Colonic mucosa (tissue), 4 donors: Measurements from ENCODE around the gene MYO10. TPM values are rescaled to one million over a fixed set of nuclear protein-coding genes. Genes with fewer than 3 reads are reported as not detected.
A peak's percentile ranks its signal among the peaks of the same experiment; 100 is the strongest.

Experiments
- DNase-seq: peaks from one replicate; pipeline ENCODE4 v3.0.0-alpha.2; 2020
- H3K27ac ChIP-seq: fragments of 200-600 bp; one replicate; pipeline ENCODE4 v1.8.0; 2021
- H3K27me3 ChIP-seq: fragments of 200-600 bp; one replicate; pipeline ENCODE4 v1.8.0; 2021
- H3K36me3 ChIP-seq: fragments of 200-600 bp; one replicate; pipeline ENCODE4 v1.8.0; 2021
- H3K4me1 ChIP-seq: fragments of 200-600 bp; one replicate; pipeline ENCODE4 v1.8.0; 2021; ENCODE audit warnings: mild to moderate bottlenecking
- H3K4me3 ChIP-seq: fragments of 200-600 bp; one replicate; pipeline ENCODE4 v1.8.0; 2021
- H3K9ac ChIP-seq, 2 donors: one replicate each; pipeline ENCODE4 v1.7.0; 2013; ENCODE audit warnings: control low read depth in 2 of 2, low read depth in 2 of 2, low read length in 2 of 2
- H3K9me3 ChIP-seq: fragments of 200-600 bp; one replicate; pipeline ENCODE4 v1.8.0; 2021
- intact Hi-C: fragments of 100-400 bp; cut with DNase I; formaldehyde crosslinking; loops from one replicate; pipeline ENCODE4 v1.14.1; 2022
- total RNA-seq, 2 donors: library from RNA; stranded (reverse); fragmentation: NEBNext Ultra II Directional in 1 of 2; extraction: Animal tissue kit (Norgen Biotek cat#: 25700) in 1 of 2; gene quantifications; one replicate each; pipeline ENCODE4 v1.2.1, GENCODE V29; 2021
- TF ChIP-seq, protein P1 (sequence below): fragments of 200-600 bp; IDR thresholded peaks from one replicate; pipeline ENCODE4 v1.8.0; 2022; ENCODE audit warnings: antibody characterized with exemption, mild to moderate bottlenecking
- donor health status: healthy.
- donor health status: DM: no; HTN: no; CAD: no.
- donor health status: DM: no; HTN: no; CAD: no.

Gene MYO10
- total RNA-seq, 2 donors from 2014 or later, result 57.9 to 61.9 TPM

GRCh38 chr5:16671208-16671607, 264.9 kb downstream of the MYO10 start:
- Histone ChIP-seq H3K9ac (no peak overlapping the region), H3K4me3 (no peak overlapping the region), H3K27me3 (no peaks in the 10 kb centered on the region), H3K9me3 (no peaks in the 10 kb centered on the region), H3K27ac (no peak overlapping the region), H3K36me3 (peaks cover 5% of the 10 kb centered on the region), H3K4me1 (no peaks in the 10 kb centered on the region)
- intact Hi-C loops, result loop anchor here (10.0 kb wide), 1 partner anchor 534 kb away; no protein-coding TSS in a partner anchor
- TF ChIP-seq, protein P1, sequence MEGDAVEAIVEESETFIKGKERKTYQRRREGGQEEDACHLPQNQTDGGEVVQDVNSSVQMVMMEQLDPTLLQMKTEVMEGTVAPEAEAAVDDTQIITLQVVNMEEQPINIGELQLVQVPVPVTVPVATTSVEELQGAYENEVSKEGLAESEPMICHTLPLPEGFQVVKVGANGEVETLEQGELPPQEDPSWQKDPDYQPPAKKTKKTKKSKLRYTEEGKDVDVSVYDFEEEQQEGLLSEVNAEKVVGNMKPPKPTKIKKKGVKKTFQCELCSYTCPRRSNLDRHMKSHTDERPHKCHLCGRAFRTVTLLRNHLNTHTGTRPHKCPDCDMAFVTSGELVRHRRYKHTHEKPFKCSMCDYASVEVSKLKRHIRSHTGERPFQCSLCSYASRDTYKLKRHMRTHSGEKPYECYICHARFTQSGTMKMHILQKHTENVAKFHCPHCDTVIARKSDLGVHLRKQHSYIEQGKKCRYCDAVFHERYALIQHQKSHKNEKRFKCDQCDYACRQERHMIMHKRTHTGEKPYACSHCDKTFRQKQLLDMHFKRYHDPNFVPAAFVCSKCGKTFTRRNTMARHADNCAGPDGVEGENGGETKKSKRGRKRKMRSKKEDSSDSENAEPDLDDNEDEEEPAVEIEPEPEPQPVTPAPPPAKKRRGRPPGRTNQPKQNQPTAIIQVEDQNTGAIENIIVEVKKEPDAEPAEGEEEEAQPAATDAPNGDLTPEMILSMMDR, result no peak
- DNase-seq, result no peak

DNA sequence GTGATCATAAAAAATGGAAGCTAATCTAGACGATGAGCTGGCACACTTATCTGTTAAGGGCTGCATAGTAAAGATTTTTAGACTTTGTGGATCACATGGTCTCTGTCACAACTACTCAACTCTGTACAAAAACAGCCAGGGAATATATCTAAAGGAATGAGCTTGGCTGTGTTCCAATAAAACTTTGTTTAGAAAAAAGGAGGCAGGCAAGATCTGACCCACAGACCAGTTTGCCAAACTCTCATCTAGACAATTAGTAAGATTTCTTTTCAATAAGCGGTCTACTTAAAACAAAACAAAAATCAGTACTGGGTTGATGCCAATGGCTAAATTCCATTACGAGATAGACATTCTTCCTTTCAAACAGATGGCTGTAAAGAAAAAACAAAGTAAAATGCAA, 266.3 kb downstream of the MYO10 start:
- H3K36me3 ChIP-seq, result peaks cover 5% of the 10 kb centered on the region
- H3K27me3 ChIP-seq, result no peaks in the 10 kb centered on the region
- no peaks in the 10 kb centered on the region for H3K9me3 ChIP-seq
- DNase-seq, result no peak
- TF ChIP-seq, protein P1, result no peak
- no peak overlapping the region for H3K9ac ChIP-seq
- no peak overlapping the region for H3K4me3 ChIP-seq
- no peaks in the 10 kb centered on the region for H3K4me1 ChIP-seq
- no peak overlapping the region for H3K27ac ChIP-seq
- intact Hi-C loops, result loop anchor here (10.0 kb wide), 2 partner anchors 215 to 535 kb away; no protein-coding TSS in a partner anchor

DNA sequence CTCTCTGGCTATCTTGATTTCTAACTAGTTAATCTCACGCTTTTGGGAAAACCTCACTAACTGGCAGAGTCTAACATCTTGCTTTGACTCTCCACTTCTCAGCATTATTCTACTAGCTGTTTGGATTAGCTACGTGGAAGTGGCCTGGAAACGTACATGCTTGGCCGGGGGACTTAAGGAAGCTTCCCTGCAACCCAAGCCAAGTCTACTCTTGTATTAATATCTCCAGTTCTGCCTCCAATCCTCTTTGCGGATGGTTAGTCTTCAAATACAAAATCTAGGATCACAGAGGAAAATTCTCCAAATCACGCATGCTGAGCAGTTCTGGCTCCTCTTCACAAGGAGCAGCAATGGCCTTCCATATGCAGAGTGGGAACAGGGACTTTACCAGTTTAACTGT, 267.5 kb downstream of the MYO10 start:
- H3K9me3 ChIP-seq, result no peaks in the 10 kb centered on the region
- H3K27me3 ChIP-seq, result no peaks in the 10 kb centered on the region
- TF ChIP-seq, protein P1, result no peak
- intact Hi-C loops, result loop anchor here (10.0 kb wide), 1 partner anchor 214 kb away; no protein-coding TSS in a partner anchor
- no peak overlapping the region for H3K9ac ChIP-seq
- DNase-seq, result no peak
- no peak overlapping the region for H3K27ac ChIP-seq
- H3K36me3 ChIP-seq, result peaks cover 5% of the 10 kb centered on the region
- no peak overlapping the region for H3K4me3 ChIP-seq
- no peaks in the 10 kb centered on the region for H3K4me1 ChIP-seq

DNA sequence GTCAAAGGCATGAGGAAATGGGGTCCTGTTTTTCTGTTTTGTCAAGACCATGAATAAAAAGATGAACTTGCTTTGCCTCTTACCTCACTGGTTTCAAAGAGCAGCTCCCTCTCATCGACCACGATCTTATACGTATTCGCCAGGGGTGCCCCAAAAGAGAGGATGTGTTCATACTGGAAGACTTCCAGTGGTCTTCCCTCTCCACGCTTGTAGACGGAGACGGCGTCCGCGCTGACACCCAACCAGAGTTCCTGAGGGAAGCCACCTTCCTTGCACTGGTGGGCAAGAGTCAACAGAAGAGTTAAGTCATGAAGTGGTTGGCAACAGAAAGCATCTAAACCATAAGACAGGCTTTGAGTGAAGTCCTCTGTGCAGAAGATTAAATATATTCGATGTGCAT, 267.9 kb downstream of the MYO10 start:
- Histone ChIP-seq H3K4me1 (no peaks in the 10 kb centered on the region), H3K4me3 (no peak overlapping the region), H3K27ac (no peak overlapping the region), H3K36me3 (peaks cover 5% of the 10 kb centered on the region), H3K9me3 (no peaks in the 10 kb centered on the region), H3K9ac (no peak overlapping the region), H3K27me3 (no peaks in the 10 kb centered on the region)
- intact Hi-C loops, result loop anchor here (10.0 kb wide), 1 partner anchor 213 kb away; no protein-coding TSS in a partner anchor
- TF ChIP-seq, protein P1, result no peak
- DNase-seq, result no peak

GRCh38 chr5:16666883-16667398, 269.1 kb downstream of the MYO10 start:
- no peak overlapping the region for H3K9ac ChIP-seq
- peak; percentile 57 for DNase-seq
- H3K9me3 ChIP-seq, result no peaks in the 10 kb centered on the region
- H3K27me3 ChIP-seq, result no peaks in the 10 kb centered on the region
- no peaks in the 10 kb centered on the region for H3K36me3 ChIP-seq
- no peaks in the 10 kb centered on the region for H3K4me1 ChIP-seq
- TF ChIP-seq, protein P1, result peak; percentile 21
- no peak overlapping the region for H3K4me3 ChIP-seq
- H3K27ac ChIP-seq, result no peak overlapping the region
- intact Hi-C loops, result loop anchor here (2.0 to 10.0 kb wide), 2 partner anchors 212 to 506 kb away; no protein-coding TSS in a partner anchor
